WTC11 (cell line): ENCODE results near the gene CCDC134. TPM values are rescaled to one million over a fixed set of nuclear protein-coding genes. Genes with fewer than 3 reads are reported as not detected.

Source experiments
- ATAC-seq: fragments of 200-7000 bp; cut with Tn5 transposase; 2 replicates; pipeline ENCODE4 v1.10.0; 2021; ENCODE audit warnings: mild to moderate bottlenecking, moderate library complexity
- CTCF ChIA-PET: fragments of 300-600 bp; sonication (Branson Sonifier 250); formaldehyde crosslinking; loops from one replicate; lab custom pipeline; 2021; ENCODE audit warnings: antibody characterized with exemption; lab: Charles Lee
- POLR2A ChIA-PET: fragments of 350-600 bp; sonication (Branson Sonifier 250); formaldehyde crosslinking; loops from one replicate; lab custom pipeline; 2021; ENCODE audit warnings: antibody characterized with exemption; lab: Charles Lee
- DNase-seq: peaks from one replicate; pipeline ENCODE4 v3.0.0; 2021; ENCODE audit warnings: low spot score
- H3K27ac Mint-ChIP-seq: 2 replicates; pipeline ENCODE4 v1.8.0; 2021; ENCODE audit warnings: mixed read lengths
- H3K27me3 Mint-ChIP-seq: 2 replicates; pipeline ENCODE4 v1.8.0; 2021; ENCODE audit warnings: low read depth, mild to moderate bottlenecking, moderate library complexity, mixed read lengths
- H3K36me3 Mint-ChIP-seq: 2 replicates; pipeline ENCODE4 v1.8.0; 2021; ENCODE audit warnings: mixed read lengths
- H3K4me1 Mint-ChIP-seq: 2 replicates; pipeline ENCODE4 v1.8.0; 2022; ENCODE audit warnings: mixed read lengths
- H3K4me3 Mint-ChIP-seq: 2 replicates; pipeline ENCODE4 v1.8.0; 2021; ENCODE audit warnings: mild to moderate bottlenecking, moderate library complexity, mixed read lengths
- H3K9me3 Mint-ChIP-seq: 2 replicates; pipeline ENCODE4 v1.8.0; 2021; ENCODE audit warnings: mixed read lengths
- ATF1 ChIP-seq: sonication (generic); formaldehyde crosslinking; IDR thresholded peaks from 2 replicates; pipeline ENCODE4 v1.8.1; 2023; ENCODE audit warnings: mild to moderate bottlenecking, moderate library complexity, missing genetic modification reagents
- CBFB ChIP-seq: sonication (generic); formaldehyde crosslinking; IDR thresholded peaks from 2 replicates; pipeline ENCODE4 v1.8.1; 2022; ENCODE audit warnings: mild to moderate bottlenecking, low read depth, missing genetic modification reagents
- CREB1 ChIP-seq: sonication (generic); formaldehyde crosslinking; IDR thresholded peaks from 2 replicates; pipeline ENCODE4 v1.8.0; 2023; ENCODE audit warnings: mild to moderate bottlenecking, missing genetic modification reagents
- ESRRA ChIP-seq: sonication (generic); formaldehyde crosslinking; IDR thresholded peaks from 2 replicates; pipeline ENCODE4 v1.8.1; 2022; ENCODE audit warnings: mild to moderate bottlenecking, missing genetic modification reagents, borderline replicate concordance
- ETV6 ChIP-seq: sonication (generic); formaldehyde crosslinking; IDR thresholded peaks from 2 replicates; pipeline ENCODE4 v1.8.1; 2022; ENCODE audit warnings: mild to moderate bottlenecking, missing genetic modification reagents
- FOXJ3 ChIP-seq: sonication (generic); formaldehyde crosslinking; IDR thresholded peaks from 2 replicates; pipeline ENCODE4 v1.9.0; 2021; ENCODE audit warnings: missing genetic modification reagents, mild to moderate bottlenecking, borderline replicate concordance
- GABPB1 ChIP-seq: sonication (generic); formaldehyde crosslinking; IDR thresholded peaks from 2 replicates; pipeline ENCODE4 v1.8.1; 2023; ENCODE audit warnings: mild to moderate bottlenecking, missing genetic modification reagents
- NFE2L1 ChIP-seq: sonication (generic); formaldehyde crosslinking; IDR thresholded peaks from 2 replicates; pipeline ENCODE4 v1.8.1; 2023; ENCODE audit warnings: missing genetic modification reagents
- PRRX2 ChIP-seq: fragments of 250-450 bp; sonication (Bioruptor Pico); IDR thresholded peaks from 2 replicates; pipeline ENCODE4 v1.8.0; 2021; ENCODE audit warnings: mild to moderate bottlenecking
- SMAD3 ChIP-seq: sonication (generic); formaldehyde crosslinking; IDR thresholded peaks from 2 replicates; pipeline ENCODE4 v1.8.0; 2022; ENCODE audit warnings: missing genetic modification reagents, mild to moderate bottlenecking, borderline replicate concordance
- total RNA-seq: library from RNA; stranded (reverse); gene quantifications from 3 replicates; pipeline ENCODE4 v1.2.3, GENCODE V29; 2021
- TF ChIP-seq, protein P1 (sequence below): sonication (generic); formaldehyde crosslinking; IDR thresholded peaks from 2 replicates; pipeline ENCODE4 v1.8.0; 2022; ENCODE audit warnings: mild to moderate bottlenecking, missing genetic modification reagents
- TF ChIP-seq, protein P2 (sequence below): fragments of 250-450 bp; sonication (Bioruptor Pico); IDR thresholded peaks from 2 replicates; pipeline ENCODE4 v1.9.0; 2021; ENCODE audit warnings: mild to moderate bottlenecking, borderline replicate concordance

Gene CCDC134
- total RNA-seq, 1 experiment from 2014 or later: 19.0 TPM

DNA sequence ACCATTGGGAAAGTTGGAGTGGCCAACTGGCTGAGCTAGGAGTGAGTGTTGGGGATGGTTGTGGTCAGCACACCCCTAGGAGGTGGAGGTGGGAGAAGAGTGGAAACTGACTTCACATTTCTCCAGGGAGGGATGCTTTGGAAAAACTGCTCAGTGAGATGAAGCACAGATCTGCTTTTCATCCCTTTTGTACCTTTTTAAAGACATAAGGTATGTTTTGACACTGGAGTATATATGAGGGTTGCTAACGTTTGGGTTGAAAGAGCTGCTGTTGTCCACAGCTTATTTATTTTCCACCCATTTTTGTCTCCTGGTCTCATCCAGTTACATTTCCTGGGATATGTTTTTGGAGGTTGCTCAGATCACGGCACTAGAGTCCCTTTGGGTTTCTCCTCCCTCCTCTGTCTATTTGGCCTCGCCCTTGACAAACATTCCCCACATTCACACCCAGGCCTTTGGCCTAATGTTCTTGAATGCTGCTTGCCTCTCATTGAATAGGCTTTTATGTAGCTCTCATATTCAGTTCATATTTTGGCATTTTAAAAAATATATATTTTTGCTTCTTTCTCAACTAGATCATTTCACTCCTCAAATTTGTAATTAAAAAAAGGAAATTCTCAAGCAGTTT is 40.7 kb downstream of the CCDC134 start:
- H3K27ac Mint-ChIP-seq: peak overlapping the region; percentile 88
- peaks cover 62% of the 10 kb centered on the region for H3K4me1 Mint-ChIP-seq
- no peak for ATAC-seq
- H3K9me3 Mint-ChIP-seq: no peaks in the 10 kb centered on the region
- H3K27me3 Mint-ChIP-seq: no peaks in the 10 kb centered on the region
- H3K4me3 Mint-ChIP-seq: no peak overlapping the region
- TF ChIP-seq PRRX2 (no peak), CREB1 (CRISPR knock-in tag) (no peak)
- ChIA-PET CTCF (interaction anchor here (1.2 to 1.9 kb wide), 2 partner anchors 100 to 144 kb away, joined by 4 to 7 read pairs; no protein-coding TSS in a partner anchor), POLR2A (no interaction called here)
- H3K36me3 Mint-ChIP-seq: peaks cover 39% of the 10 kb centered on the region
- no peak for DNase-seq

DNA sequence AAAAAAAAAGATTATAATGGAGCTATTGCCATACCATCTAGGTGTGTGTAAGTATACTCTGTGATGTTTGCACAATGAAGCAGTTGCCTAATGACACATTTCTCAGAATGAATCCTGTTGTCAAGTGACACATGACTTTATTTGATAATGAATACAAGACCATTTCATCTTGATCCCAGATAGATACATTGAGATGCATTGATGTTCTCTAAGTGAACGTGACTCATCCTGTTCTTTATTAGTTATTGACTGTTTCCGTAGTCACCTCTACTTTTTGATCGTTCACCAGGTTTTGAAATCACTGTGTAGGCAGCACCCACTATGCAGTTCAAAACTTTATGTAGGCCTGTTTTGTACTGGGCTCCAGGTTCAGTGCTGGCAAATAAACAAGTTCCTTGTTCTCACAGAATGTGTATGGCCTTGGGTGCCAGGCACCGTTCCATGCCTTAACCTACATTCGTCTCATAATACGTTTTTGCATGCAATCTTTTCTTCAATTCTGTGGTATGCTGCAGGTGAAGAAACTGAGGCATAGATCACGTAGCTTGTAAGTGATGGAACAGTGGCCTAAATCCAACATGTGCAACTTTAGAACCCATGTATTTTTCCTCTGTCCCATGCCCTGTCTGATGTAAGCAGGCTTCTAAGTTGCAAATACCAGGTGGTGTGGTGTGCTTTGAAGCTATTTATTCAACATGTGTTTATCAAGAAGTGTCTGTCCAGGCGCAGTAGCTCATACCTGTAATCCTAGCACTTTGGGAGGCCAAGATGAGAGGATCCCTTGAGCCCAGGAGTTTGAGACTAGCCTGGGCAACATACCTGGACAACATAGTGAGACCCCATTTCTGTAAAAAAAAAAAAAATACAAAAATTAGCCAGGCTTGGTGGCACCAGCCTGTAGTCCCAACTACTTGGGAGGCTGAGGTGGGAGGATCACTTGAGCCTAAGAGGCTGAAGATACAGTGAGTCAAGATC is 42.8 kb downstream of the CCDC134 start:
- POLR2A ChIA-PET: interaction anchor here (1.9 kb wide), 1 partner anchor 11 kb away, joined by 9 read pairs; the partner anchor contains the start of gene SREBF2
- no peak for DNase-seq
- H3K27ac Mint-ChIP-seq: peak overlapping the region; percentile 17; the same call in 1 of the 2 replicates
- peaks cover 26% of the 10 kb centered on the region for H3K36me3 Mint-ChIP-seq
- H3K4me1 Mint-ChIP-seq: peaks cover 65% of the 10 kb centered on the region
- no peak overlapping the region for H3K4me3 Mint-ChIP-seq
- H3K27me3 Mint-ChIP-seq: no peaks in the 10 kb centered on the region
- TF ChIP-seq ESRRA (no peak), GABPB1 (peak; percentile 98)
- CTCF ChIA-PET: interaction anchor here (0.8 to 4.6 kb wide), 6 partner anchors 10 to 176 kb away, joined by 3 to 36 read pairs (median 3); partner anchors contain the start of gene SREBF2
- ATAC-seq: no peak
- H3K9me3 Mint-ChIP-seq: no peaks in the 10 kb centered on the region

DNA sequence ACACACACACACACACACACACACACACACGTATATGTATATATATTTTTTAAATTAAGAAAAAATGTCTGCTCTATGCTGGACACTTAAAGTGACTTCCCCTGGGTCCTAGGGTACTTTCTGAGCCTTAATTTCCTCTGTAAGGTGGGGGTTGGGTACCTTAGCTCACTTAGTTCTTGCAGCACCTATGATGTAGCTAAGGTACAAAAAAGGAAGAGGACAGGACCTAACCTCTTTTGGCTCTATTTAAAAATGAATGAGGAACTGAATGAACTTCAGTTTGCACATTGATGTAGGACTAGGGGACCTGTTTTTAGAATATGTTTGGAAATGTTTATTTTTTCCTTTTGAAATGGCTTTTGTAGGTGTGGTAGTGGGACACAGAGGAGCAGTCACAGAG is 43.6 kb downstream of the CCDC134 start:
- Mint-ChIP-seq H3K9me3 (no peaks in the 10 kb centered on the region), H3K27ac (peak overlapping the region; percentile 64), H3K36me3 (peaks cover 19% of the 10 kb centered on the region), H3K4me1 (peaks cover 63% of the 10 kb centered on the region), H3K27me3 (no peaks in the 10 kb centered on the region), H3K4me3 (peak overlapping the region; percentile 31)
- TF ChIP-seq ETV6 (CRISPR knock-in tag) (no peak), NFE2L1 (CRISPR knock-in tag) (no peak), SMAD3 (CRISPR knock-in tag) (no peak)
- TF ChIP-seq, protein P1, sequence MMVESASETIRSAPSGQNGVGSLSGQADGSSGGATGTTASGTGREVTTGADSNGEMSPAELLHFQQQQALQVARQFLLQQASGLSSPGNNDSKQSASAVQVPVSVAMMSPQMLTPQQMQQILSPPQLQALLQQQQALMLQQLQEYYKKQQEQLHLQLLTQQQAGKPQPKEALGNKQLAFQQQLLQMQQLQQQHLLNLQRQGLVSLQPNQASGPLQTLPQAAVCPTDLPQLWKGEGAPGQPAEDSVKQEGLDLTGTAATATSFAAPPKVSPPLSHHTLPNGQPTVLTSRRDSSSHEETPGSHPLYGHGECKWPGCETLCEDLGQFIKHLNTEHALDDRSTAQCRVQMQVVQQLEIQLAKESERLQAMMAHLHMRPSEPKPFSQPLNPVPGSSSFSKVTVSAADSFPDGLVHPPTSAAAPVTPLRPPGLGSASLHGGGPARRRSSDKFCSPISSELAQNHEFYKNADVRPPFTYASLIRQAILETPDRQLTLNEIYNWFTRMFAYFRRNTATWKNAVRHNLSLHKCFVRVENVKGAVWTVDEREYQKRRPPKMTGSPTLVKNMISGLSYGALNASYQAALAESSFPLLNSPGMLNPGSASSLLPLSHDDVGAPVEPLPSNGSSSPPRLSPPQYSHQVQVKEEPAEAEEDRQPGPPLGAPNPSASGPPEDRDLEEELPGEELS (CRISPR knock-in tag): no peak
- DNase-seq (no peak), ATAC-seq (no peak)
- POLR2A ChIA-PET: interaction anchor here (1.9 kb wide), 1 partner anchor 11 kb away, joined by 9 read pairs; the partner anchor contains the start of gene SREBF2
- CTCF ChIA-PET: interaction anchor here (0.8 to 4.6 kb wide), 4 partner anchors 14 to 177 kb away, joined by 3 to 36 read pairs (median 5); no protein-coding TSS in a partner anchor

DNA sequence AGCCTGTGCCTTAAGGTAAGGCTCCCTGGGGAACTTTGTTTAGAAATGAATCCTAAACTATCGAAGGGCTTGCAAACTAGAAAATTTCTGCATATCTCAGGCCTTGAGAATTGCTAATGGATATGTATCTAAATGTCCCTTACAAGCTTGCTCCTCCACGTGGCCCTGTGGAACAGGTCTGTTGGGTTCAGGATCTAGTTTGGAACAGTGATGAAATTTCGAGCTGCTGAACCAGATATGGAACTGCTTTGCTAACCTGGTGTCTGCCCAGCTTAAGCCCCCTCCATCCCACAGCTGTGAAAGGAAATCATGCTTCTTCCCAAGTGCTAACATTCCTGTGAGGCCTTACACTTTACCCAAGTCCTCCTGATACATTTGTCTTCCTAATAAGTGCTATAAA is 44.0 kb downstream of the CCDC134 start:
- DNase-seq (no peak), ATAC-seq (no peak)
- Mint-ChIP-seq H3K36me3 (peaks cover 15% of the 10 kb centered on the region), H3K4me1 (peaks cover 60% of the 10 kb centered on the region), H3K9me3 (no peaks in the 10 kb centered on the region), H3K4me3 (peak overlapping the region; percentile 31), H3K27me3 (no peaks in the 10 kb centered on the region), H3K27ac (peak overlapping the region; percentile 64; the same call in 1 of the 2 replicates)
- TF ChIP-seq, protein P2, sequence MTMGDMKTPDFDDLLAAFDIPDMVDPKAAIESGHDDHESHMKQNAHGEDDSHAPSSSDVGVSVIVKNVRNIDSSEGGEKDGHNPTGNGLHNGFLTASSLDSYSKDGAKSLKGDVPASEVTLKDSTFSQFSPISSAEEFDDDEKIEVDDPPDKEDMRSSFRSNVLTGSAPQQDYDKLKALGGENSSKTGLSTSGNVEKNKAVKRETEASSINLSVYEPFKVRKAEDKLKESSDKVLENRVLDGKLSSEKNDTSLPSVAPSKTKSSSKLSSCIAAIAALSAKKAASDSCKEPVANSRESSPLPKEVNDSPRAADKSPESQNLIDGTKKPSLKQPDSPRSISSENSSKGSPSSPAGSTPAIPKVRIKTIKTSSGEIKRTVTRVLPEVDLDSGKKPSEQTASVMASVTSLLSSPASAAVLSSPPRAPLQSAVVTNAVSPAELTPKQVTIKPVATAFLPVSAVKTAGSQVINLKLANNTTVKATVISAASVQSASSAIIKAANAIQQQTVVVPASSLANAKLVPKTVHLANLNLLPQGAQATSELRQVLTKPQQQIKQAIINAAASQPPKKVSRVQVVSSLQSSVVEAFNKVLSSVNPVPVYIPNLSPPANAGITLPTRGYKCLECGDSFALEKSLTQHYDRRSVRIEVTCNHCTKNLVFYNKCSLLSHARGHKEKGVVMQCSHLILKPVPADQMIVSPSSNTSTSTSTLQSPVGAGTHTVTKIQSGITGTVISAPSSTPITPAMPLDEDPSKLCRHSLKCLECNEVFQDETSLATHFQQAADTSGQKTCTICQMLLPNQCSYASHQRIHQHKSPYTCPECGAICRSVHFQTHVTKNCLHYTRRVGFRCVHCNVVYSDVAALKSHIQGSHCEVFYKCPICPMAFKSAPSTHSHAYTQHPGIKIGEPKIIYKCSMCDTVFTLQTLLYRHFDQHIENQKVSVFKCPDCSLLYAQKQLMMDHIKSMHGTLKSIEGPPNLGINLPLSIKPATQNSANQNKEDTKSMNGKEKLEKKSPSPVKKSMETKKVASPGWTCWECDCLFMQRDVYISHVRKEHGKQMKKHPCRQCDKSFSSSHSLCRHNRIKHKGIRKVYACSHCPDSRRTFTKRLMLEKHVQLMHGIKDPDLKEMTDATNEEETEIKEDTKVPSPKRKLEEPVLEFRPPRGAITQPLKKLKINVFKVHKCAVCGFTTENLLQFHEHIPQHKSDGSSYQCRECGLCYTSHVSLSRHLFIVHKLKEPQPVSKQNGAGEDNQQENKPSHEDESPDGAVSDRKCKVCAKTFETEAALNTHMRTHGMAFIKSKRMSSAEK (CRISPR knock-in tag): no peak
- no peak for TF ChIP-seq CBFB (CRISPR knock-in tag)
- TF ChIP-seq FOXJ3 (CRISPR knock-in tag): no peak
- TF ChIP-seq ATF1: no peak
- ChIA-PET CTCF (interaction anchor here (0.8 to 4.6 kb wide), 3 partner anchors 13 to 147 kb away, joined by 3 to 36 read pairs (median 7); no protein-coding TSS in a partner anchor), POLR2A (no interaction called here)
